Hematopoietic multipotent progenitor cell treated with erythropoietin and hydrocortisone succinate and interleukin-3 and kit ligand, for 6 days (in vitro differentiated cells): ENCODE measurements around the gene PGM1.

Experiments
- DNase-seq: peaks from one replicate; pipeline ENCODE4 v3.0.0-alpha.2; 2015

Gene PGM1

DNA sequence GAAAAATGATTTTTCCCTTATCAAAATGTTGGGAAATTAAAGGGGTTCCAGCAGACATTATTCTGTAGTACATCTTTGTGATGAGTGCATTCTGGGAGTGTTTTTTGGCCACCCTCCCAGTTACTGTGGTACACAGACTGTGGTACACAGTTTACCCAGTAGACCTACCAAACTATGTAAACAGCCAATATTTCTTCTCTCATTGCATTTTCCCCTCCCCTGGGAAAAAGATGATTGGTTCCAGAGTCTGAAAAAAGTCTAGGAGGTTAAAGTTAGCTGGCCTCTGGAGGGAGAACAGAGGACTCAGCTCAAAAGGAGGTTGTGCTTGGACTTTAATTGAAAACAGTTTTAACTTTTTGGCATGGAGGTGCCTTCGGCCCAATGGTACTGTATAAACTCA is 42.5 kb downstream of the PGM1 start:
- no peak for DNase-seq

DNA sequence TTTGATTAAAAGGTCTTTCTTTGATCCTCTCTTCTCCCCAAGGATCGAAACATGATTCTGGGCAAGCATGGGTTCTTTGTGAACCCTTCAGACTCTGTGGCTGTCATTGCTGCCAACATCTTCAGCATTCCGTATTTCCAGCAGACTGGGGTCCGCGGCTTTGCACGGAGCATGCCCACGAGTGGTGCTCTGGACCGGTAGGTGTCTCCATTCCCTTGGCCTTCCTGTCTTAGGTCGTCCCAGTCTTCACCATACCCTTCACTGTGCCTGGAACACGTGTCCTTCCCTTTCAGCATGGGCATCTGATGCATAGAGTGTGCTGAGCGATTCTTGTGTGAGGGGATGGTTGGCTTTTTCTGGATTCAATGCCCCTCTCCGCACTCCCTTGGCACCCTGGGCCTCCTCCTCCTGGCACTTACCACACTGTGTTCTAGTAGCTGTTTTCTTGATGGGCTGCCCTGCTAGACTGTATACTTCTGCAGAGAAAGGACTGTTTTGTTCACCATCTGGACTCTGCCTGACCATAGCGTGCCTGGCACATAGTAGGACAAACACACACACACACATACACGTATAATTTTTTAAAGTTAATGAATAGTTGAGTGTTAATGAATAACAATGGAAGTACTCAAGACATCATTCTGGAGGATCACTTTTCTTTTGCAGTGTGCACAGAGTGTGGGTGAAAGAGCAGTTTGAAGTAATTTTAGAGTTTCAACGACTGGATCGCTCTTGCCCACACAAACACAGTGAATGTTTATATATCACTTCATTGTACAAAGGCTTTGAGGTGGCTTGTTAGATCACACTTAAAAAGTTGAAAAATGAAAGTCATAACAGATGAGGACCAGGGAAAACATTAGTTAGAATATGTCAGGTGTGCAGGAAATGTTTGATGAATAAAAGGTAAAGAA is 43.2 kb downstream of the PGM1 start:
- no peak for DNase-seq

GRCh38 chr1:63638471-63638870 is 45.3 kb downstream of the PGM1 start:
- DNase-seq, result no peak

DNA sequence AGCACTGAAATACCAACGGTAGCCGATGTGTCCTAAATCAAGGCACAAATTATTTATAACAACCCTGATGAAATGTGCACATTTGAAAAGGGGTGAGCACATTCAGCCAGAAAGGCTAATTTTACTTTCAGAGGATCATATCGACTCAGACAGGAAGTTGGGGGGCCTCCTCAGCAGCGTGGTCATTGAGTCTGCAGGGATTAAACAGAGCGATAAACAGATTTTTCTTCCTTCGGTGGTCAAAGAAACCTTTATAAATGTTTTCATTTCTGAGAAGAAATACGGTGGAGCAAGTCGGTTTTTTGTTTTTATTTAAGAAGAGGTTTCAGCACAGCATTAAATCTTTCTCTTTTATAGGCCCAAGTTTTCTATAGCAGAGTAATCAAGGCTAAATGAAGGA is 45.7 kb downstream of the PGM1 start:
- DNase-seq, result no peak

DNA sequence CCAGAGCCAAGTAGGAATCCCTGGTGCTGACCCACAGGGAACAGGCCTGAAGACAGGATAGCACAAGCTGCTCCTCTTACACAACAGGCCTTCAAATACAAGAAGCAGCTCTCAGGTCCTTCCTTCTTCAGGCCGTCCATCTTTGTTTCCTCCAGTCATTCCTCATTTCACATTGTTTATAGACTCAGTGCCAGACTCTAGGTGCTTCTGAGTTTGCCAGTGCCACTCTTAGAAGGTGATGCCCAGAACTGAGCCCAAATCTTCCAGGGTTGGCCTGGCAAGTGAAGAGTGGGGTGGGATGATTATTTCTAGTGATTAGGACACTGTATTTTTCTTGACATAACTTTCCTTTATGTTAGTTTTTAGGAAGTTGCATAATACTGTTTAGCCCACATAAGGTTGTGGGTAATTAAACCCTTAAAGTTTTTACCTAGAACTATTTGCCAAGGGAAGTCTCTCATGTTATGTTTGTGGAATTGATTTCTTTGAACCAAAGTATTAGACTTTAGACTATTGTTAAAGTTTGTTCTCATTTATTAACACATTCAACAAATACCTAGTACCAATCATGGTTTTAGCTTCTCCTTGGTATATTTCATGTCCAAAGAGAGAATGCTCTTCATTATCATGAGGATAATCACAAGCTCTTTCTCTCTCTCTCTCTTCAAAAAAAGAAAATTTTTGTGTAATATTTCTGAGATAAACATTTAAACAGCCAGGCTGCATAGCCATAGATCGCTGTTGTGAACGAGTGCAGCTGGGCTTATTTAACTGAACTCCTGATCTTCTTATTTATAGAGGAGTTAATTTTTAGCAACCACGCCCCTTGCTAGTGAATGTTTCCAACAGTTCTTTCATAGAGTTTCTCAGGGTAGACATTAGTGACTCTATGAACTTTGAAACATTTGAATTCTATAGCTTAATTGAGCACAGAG is 47.7 kb downstream of the PGM1 start:
- DNase-seq, result peak; percentile 39

- no peak for DNase-seq
Observed at GRCh38 chr1:63641615-63642014, 48.4 kb downstream of the PGM1 start.

DNA sequence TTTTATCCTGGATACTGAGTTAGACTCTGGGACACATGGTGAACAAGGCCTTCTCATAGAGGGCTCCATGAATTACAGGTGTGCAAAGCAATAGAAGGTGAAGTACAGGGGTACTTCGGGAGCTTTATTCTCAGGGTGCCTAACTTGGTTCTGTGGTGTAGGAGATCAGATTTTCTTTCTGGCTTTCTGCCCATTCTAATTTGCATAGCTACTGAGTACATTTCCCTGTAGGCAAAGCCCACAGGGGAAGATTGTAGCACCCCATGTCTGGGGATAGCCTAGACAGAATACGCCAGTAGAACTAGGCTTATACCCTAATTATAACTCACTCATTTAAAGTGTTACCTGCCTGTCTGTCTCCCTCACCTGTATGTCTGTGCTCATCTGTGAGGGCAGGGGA is 49.7 kb downstream of the PGM1 start:
- no peak for DNase-seq

DNA sequence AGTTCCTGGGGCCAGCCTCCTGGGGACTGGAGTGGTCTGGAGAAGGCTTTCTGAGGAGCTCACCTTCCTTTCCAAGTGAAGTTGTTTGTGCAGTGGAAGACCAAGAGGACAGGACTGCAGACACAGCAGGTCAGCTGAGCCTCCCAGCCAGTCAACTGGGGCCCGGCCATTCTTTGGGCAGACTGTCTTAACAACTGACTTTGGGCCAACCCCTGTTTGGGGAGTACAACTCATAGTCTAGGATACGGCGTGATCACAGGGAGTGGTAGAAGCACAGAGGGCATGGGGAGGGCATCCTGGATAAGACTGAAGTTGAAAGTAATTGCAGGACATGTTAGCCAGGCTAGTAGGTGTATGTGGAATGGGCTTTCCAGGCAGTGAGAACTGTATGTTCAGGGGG is 50.3 kb downstream of the PGM1 start:
- no peak for DNase-seq

- no peak for DNase-seq
Observed at GRCh38 chr1:63643926-63644325, 50.7 kb downstream of the PGM1 start.

- DNase-seq, result no peak
Observed at GRCh38 chr1:63645317-63645716, 52.1 kb downstream of the PGM1 start.

GRCh38 chr1:63648689-63649088 is 55.5 kb downstream of the PGM1 start:
- DNase-seq, result no peak

DNA sequence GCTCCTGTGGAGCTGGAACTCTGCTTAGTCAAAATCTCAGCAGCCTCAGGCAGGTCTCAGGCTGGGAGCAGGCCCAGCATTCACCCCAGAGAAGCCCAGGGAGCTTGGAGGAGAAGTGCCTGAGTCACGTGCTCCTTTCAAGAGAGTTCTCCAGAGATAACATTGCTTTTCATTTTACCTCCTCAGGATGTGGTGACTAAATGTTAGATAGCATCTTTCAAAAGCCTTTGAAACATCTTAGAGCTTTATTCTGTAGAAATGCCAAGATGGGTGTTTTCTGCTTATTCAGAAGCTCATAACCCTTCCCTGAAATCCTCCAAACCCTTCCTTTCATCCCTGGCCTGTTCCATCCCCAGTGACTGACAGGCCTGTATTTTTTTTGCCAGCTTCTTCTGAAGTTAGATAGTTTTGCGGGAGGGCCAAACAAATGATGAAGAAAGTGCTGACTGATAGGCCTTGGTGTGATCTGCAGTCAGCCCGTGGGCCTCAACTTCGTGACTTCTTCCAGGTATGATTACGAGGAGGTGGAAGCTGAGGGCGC is 58.0 kb downstream of the PGM1 start:
- DNase-seq, result peak; percentile 55

GRCh38 chr1:63653976-63654375 is 60.8 kb downstream of the PGM1 start:
- DNase-seq, result no peak

GRCh38 chr1:63659448-63659847 is 66.2 kb downstream of the PGM1 start:
- no peak for DNase-seq

DNA sequence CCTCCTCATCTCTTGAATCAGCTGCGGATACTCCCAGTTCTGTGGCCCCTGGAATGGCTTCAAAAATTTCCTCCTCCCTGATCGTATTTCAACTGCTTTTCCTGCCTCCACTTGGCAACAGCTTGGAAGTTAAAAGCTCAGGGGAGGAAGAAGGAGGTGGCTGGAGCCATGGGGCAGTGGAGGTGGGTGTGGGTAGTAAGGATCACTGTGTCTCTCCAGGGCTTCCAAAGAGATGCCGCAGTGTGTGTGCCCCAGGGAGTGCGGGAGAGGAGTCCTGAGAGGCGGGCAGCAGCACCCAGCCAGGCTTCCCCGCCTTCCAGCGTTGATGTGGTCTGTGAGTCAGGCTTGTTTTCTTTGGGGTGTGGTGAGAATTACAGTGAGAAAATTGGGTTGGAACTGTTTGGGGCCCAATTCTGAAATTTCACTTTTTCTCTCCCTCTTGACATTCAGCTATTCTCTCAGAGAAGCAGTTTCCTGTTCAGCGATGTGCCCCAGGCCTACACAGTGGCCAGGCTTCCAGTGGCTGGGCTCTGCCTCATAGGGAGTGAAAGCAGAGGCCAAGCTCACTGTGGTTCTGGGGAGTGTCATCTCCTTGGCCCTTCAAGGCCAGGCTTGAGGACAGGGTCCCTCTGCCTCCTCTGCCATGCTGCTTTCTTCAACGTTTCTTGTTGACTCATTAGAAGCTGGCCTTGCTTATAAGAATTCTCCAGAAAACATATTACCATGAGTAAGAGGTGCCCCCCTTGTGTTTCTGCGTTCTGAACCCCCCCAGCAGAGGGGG is 69.0 kb downstream of the PGM1 start:
- DNase-seq, result no peak

DNA sequence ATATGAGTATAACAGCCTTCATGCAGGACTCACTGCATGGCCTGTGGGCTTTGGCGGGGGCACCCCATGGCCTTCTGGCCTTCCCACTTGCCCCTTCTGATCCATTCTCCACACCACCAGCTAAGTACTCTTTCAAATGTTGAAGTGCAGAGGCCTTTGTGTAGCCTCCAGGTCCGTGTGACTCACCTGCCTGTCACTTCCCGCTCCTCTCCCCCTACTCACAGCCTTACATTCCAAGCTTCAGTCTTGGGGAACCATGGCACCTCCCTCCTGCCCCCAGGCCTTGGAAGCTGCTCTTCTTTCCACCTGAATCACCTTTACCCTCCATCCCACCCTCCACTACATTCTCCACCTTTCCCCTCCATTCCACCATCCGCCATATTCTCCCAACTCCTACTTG is 69.6 kb downstream of the PGM1 start:
- DNase-seq, result no peak

DNA sequence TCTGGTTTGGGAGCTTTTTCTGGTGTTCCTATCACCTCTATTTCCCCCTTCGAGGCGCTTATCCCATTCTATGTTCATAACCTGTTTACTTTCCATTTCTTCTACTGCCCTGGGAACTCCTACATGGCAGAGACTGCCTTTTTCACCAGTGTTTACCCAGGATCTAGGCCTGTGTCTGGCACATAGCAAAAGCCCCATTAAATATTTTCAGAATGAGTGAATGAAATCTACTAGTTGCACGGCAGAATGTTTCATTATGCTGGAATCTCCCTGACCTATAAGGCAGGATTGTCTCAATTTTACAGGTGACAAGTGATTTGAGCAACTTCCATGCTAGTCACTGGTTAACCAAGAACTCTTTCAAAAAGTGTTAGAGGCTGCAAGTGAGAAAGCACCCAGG is 70.1 kb downstream of the PGM1 start:
- DNase-seq, result no peak

DNA sequence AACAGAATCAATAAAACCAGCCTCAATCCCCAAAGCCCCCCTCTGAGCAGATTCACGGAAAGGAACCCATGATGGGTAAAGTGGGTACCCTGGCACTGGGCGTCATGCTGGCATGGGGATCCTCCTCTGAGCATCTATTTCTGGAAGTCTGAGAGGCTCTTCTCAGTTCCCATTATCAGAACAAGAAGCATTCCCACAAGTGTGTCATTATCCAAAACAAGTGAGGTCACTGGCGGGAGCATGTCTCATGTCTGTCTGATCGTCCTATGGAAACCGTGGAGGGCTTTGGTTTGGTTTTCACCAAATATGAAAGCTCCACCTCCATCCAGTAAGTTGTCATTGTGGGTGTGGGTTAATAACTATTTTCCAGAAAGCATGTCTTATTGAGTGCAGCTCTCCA is 70.7 kb downstream of the PGM1 start:
- DNase-seq, result no peak

- no peak for DNase-seq
Observed at GRCh38 chr1:63664742-63665141, 71.5 kb downstream of the PGM1 start.

DNA sequence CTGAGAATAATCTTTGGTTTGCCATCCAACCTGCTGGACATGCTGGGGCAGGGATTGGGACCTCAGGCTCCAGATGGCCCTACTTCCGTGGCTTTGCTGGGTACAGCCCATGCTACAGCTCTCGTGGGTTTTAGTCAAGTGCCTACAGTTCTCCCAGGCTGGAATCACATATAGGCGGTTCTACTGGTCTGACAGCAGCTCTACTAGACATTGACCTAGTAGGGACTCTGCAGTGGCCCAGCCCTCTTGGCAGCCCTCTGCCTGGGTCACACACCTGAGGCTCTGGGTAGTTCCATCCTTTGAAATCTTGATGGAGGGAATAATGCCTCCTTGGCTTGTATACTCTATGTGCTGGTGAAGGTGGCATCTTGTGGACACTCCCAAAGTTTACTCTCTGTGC is 72.2 kb downstream of the PGM1 start:
- DNase-seq, result no peak

DNA sequence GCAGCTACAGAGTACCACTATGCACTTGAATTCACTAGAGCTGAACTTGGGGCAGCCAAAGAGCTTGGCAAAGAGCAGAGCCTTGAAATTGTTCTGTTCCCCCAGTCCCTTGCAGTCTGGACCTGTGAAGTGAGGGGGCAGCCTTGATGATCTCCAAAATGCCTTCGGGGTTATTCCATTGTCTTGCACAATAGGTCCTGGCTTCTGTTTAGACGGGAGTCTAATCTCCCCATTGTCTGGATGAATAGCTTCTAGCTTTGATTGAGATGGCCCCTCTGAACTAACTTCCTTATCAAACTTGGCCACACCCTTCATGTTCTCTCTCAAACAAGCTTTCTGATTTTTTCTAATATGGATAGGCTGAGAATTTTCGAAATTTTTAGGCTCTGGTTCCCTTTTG is 72.6 kb downstream of the PGM1 start:
- no peak for DNase-seq

DNA sequence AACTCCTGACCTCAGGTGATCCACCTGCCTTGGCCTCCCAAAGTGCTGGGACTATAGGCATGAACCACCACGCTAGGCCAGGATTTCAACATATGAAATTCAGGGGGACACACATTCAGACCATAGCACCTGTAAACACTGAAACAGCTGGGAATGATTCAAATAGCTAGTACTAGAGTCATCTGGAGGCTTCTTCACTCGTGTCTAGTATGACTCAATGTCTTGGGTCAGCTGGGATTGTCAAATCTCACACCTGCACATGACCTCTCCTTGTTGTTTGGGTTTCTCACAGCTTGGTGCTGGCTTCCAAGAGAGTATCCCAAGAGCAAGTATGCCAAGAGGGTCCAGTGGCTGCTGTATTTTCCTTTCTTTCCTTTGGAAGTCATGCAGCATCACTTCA is 75.1 kb downstream of the PGM1 start:
- DNase-seq, result no peak
